NB4 (cell line): ENCODE measurements around the gene CNGA1.

ENCODE experiments used
- CTCF ChIP-seq: IDR thresholded peaks from one replicate; pipeline ENCODE4 v1.5.1; 2012; ENCODE audit warnings: low read depth, low read length
- MAX ChIP-seq: IDR thresholded peaks from 2 replicates; pipeline ENCODE4 v1.6.1; 2011; ENCODE audit warnings: low read depth, low read length

GRCh38 chr4:48021100-48021499 is 4.6 kb upstream of the CNGA1 start:
- TF ChIP-seq CTCF (no peak), MAX (no peak)
